ENCODE results near the gene ATMIN.
A peak's percentile ranks its signal among the peaks of the same experiment; 100 is the strongest.

ATMIN gene, protein sequence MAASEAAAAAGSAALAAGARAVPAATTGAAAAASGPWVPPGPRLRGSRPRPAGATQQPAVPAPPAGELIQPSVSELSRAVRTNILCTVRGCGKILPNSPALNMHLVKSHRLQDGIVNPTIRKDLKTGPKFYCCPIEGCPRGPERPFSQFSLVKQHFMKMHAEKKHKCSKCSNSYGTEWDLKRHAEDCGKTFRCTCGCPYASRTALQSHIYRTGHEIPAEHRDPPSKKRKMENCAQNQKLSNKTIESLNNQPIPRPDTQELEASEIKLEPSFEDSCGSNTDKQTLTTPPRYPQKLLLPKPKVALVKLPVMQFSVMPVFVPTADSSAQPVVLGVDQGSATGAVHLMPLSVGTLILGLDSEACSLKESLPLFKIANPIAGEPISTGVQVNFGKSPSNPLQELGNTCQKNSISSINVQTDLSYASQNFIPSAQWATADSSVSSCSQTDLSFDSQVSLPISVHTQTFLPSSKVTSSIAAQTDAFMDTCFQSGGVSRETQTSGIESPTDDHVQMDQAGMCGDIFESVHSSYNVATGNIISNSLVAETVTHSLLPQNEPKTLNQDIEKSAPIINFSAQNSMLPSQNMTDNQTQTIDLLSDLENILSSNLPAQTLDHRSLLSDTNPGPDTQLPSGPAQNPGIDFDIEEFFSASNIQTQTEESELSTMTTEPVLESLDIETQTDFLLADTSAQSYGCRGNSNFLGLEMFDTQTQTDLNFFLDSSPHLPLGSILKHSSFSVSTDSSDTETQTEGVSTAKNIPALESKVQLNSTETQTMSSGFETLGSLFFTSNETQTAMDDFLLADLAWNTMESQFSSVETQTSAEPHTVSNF

DNA sequence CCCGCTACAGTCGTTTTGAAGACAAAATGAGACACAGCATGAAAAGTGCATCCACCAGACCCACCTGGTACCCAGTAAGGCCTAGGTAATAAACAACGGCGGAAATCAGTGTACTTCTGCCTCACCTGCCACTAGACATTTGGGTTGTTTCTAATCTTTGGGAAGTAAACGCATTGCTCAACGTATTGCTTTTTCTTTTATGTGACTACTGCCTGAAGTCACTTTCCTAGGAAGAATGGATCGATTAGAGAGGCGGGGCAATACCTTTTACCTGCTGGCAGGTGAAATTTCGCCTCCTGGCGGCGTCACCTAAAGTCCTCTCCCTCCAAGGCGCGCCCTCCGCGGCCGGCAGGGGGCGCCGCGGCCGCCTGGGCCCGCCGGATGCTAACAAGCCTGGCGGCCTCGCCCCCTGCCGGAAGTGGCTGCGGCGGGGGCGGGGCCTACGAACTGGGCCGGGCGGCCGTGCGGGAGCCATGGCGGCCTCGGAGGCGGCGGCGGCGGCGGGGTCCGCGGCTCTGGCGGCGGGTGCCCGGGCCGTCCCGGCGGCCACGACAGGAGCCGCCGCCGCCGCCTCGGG is at the start of gene ATMIN:
Gene ATMIN, plus strand, starts transcription at position 445 of the 577 bp plus-strand sequence. Its CDS starts 29 bp downstream, at position 474.
- DNase-seq: peak in 49 of 51 donors; percentile 13 to 86 (median 61)

DNA sequence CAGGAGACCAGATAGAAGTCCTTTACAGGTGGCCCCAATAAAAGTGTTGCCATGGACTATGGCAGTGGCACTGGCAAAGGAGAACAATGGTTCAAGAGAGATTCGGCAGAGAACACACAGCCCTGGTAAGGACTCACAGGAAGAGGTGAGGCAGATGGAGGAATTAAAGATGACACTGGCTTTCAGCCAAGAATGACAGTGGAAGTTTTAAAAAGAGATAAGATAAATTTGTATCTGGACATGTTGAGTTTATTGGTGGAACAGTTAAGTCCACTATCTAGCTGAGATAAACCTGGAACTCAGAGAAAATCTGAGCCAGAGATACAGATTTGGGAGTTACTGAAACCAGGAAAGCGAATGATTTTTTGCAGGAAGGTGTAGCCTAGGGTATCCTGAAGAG is 49.1 kb upstream of the ATMIN start:
- no peak for DNase-seq

DNA sequence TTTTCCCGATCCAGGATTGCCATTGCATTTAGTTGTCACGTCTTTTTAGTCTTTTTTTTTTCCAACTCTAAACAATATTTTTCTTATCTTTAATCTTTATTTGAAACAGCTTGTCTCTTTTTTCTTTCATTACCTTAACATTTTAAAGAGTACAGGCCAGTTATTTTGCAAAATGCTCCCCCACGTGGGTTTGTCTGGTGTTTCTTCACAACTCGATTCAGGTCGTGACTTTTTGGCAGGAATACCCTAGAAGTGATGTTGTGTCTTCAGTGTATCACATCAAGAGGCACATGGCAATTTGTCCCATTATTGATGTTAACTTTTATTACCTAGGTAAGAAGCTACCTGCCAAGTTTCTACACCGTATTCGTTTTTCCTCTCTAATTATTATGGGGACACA is 46.9 kb upstream of the ATMIN start:
- no peak for DNase-seq

DNA sequence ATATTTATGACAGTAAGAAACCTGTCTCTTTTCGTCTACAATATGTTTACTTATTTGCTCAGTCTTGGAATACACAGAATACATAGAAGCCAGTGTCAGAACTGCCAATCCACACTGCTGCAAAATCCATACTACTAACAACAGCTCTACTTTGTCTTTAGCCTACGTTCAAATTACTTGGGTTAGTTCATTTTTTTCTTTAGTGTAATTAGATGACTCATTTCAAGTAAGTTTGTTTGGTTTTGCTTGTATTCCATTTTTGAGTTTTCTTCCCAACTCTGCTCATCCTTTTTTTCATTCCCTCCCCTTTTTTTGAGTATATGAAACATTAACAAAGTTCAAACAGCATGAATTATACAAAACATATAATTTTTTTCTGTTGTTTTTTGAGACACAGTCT is 45.8 kb upstream of the ATMIN start:
- no peak for DNase-seq

DNA sequence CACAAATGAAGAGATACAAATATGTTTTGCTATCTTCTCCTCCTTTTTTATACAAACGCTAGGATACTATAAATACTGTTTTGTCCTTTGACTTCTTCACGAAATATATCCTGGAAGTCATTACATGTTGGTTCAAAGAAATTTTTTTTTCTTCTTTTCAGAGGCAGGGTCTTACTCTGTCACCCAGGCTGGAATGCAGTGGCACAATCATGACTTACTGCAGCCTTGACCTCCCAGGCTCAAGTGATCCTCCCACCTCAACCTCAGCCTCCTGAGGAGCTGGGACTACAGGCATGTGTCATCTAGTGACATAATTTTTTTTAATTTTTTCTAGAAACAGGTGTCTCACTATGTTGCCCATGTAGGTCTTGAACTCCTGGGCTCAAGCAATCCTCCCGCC is 45.1 kb upstream of the ATMIN start:
- no peak for DNase-seq

DNA sequence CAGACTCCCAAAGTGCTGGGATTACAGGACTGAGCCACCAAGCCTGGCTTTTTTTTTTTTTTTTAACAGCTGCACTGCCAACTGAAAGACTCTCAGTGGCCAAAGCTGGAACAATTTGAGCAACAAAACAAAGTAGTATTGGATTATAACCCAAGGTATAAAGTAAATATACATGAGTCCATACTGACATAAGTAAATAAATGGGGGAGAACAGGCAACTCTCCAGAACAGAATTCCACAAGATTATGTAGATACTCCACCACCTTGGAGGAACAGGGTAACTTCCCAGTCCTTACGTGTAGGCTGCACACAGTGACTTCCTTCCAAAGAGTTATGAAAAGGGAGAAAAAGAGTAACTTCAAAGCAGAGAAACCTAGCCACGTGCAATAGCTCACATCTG is 44.7 kb upstream of the ATMIN start:
- DNase-seq: no peak

DNA sequence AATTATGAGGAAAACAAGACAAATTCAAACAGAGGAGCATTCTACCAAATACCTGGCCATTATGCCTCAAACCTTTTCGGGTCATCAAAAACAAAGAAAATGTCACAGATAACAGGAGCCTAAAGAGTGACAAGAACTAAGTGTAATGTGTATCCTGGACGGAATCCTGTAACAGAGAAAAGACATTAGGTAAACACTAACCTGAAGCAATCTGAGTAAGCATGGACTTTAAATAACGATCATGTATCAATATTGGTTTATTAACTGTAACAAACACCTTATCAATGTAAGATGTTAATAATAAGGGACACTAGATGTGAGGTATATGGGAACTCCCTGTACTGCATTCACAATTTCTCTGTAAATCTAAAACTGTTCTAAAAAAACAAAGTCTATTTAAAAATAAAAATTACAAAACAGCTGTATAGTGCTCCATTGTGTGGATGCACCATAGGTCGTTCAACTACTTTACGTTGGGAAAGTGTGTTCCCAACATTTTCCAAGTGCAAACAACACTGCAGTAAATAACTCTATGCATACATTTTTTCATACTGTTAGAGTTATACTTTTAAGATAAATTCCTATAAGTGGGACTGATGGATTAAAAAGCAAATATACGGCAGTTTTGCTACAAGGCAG is 43.7 kb upstream of the ATMIN start:
- DNase-seq: no peak

DNA sequence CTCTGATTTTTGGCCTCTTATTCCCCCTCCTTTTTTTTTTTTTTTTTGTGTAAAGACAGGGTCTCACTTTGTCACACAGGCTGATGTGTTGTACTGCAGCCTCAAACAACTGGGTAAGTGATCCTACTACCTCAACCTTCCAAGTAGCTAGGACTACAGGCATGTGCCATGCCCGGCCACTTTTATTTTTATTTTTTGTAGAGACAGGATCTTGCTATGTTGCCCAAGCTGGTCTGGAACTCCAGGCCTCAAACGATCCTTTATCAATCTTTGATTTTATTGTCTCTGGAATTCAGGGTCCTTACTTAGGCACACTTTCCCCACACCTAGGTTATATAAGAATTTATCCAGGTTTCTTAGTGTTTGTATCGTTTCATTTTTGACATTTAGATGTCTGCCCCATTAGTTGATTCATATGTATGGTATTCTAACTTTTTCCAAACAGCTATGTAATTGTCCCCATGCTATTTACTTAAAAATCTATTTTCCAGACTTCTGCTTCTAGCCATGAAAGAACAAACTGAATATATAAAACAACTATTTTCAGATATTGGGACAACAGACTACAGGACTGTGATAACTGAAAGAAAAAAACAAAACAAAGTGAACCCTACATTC is 42.9 kb upstream of the ATMIN start:
- no peak for DNase-seq

DNA sequence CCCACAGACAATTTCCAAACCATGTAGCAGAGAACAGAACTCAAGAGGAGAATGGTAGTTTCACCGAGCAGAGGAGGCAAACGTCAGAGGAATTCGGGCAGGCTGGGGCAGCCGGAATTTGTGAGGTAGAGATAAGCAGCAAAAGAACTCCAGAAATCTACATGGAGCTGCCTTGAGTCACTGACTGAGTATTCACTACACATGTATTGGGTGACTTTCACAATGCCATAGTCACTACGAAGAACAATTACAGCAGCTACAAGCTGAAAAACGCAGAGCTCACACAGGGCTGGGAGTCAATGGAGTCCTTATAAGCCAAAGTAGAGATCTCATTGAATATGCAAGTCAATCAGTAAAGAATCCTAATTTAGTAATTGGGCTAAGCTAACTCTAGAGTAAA is 42.3 kb upstream of the ATMIN start:
- DNase-seq: peak in 3 of 51 donors; percentile 4 to 50 (median 18)

DNA sequence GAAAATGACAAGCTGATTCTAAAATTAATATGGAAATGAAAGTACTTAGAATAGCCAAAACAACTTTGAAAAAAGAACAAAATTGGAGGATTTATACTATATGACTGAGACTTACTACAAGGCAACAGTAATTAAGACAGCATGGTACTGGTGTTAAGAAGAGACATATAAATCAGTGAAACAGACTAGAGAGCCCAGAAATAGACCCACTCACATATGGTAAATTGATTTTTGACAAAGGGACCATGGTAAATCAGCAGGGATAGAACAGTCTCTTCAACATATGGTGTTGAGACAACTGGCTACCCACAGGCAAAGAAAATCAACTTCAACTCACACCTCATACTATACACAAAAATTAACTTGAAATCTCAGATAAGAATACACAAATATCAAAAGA is 41.8 kb upstream of the ATMIN start:
- DNase-seq: no peak

DNA sequence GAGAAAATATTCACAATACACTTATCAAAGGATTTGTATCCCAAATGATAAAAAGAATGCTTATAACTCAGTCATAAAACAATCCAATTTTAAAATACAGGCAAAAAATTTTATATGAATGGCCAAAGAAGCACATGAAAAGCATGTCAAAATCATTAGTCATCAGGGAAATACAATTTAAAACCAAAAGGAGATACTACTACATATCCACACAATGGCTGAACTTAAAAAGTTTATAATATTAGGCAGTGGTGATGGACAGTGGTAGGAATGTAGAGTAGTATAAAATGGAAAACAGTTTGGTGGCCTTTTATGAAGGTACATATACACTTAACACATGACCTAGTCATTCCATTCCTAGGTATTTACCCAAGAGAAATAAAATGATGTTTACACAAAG is 41.2 kb upstream of the ATMIN start:
- no peak for DNase-seq

DNA sequence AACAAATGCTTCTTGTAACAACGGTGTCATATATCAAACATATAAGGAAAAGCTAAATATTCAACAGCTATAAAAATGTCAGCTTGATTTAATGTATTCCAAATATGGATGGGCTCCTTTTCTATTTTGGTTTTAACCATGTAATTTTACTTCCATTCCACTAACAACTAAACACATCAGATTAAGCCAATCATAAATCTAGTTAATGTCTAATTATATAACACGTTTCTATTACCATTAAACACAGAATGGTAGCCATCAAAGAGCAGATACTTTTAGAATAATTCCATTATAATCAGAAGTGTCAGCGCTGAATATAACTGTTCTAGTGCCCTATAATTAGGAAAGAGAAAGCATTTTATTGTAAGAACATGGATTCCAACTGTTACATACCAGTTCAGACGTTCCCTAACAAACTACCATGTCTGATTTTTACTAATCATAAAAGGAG is 38.9 kb upstream of the ATMIN start:
- no peak for DNase-seq

DNA sequence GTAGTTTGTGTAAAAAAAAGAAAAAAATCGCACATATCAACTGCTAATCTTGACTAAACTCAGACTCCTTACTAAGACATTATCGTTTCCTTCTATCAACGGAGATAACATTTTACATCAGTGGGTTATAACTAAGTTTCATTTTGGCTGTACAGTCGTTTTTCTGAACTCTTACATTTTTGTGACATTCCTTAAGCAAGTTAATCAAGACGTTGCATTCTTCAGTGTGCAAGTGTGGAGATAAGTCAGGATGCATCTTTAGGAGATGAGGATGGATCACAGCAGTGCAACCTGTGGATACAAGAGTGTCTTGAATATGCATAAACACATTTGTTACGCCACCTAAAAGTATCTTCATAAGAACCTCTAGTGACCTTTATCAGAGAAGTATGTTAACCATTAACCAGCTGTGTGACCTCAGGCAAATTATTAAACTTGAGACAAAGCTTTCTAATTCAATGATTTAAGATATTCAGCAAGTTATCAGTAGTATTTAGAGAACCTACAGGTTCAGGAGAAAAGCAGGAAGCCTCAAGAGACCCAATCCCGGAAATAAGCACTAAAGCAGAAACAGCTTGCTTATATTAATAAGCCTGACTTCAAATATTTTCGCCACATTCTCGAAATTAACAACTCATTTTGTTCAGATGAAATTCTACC is 38.4 kb upstream of the ATMIN start:
- no peak for DNase-seq

DNA sequence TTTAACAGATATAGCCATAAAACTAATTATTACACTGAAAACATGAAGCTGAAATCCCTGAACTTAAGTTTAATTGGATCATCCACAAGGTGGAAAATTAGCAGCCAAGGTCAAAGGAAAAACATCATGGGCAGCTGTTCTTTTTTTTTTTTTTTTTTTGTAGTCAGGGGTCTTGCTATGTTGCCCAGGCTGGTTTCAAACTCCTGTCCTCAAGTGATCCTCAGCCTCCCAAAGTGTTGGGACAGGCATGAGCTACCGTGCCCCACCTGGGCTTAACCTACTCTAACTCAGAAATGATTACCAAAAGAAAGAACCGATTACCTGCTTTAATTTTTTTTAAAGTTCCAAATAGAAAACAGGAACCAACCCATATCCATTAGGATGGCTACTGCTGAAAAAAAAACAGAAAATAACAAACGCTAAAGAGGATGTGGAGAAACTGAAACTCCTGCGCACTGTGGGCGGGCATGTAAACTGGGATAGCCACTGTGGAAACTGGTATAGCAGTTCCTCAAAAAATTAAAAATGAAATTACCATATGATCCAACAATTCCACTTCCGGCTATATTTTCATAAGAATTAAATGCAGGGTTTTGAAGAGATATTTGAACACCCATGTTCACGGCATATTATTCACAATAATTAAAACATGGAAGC is 37.5 kb upstream of the ATMIN start:
- no peak for DNase-seq

DNA sequence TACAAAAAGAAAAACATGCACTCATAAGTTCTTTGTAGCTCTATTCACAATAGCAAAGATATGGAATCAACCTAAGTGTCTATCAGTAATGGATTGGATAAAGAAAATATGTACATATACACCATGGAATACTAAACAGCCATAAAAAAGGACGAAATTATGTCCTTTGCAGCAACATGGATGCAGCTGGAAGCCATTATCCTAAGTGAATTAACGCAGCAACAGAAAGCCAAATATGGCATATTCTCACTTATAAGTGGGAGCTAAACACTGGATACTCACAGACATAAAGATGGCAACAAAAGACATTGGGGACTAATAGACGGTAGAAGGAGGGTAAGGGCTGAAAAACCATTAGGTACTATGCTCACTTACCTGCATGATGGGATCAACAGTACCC is 34.8 kb upstream of the ATMIN start:
- DNase-seq: no peak

DNA sequence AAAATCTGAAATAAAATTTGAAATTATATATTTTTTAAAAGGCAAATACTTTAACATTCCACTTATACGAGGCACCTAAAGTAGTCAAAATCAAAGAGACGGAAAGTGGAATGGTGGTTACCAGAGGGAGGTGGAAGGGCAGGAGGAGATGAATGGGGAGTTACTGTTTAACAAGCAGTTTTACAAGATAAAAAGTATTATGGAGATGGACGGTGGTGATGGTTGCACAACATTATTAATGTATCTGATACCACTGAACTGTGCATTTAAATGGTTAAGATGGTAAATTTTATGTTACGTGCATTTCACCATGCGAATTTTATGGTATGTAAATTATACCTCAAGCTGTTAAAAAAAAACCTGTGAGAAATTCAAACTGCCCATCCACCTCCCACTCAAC is 34.3 kb upstream of the ATMIN start:
- no peak for DNase-seq

DNA sequence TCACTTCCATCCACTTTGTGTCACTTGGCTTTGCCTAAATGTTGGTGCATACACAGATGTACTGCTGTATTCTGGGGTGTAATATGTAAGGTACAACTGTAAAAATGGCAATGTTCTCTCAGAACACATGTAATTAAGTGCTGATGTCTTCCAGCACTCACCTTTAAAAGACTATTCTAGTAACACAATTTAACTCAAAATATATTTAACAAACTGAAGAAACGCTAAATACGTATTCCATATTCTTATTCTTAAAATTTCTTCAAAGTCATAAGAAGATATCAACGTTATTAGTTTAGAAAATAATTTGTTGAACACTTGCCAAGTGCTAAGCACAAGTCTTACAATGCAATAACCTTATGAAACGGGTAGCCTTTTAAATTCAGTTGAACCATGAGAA is 32.6 kb upstream of the ATMIN start:
- DNase-seq: no peak

DNA sequence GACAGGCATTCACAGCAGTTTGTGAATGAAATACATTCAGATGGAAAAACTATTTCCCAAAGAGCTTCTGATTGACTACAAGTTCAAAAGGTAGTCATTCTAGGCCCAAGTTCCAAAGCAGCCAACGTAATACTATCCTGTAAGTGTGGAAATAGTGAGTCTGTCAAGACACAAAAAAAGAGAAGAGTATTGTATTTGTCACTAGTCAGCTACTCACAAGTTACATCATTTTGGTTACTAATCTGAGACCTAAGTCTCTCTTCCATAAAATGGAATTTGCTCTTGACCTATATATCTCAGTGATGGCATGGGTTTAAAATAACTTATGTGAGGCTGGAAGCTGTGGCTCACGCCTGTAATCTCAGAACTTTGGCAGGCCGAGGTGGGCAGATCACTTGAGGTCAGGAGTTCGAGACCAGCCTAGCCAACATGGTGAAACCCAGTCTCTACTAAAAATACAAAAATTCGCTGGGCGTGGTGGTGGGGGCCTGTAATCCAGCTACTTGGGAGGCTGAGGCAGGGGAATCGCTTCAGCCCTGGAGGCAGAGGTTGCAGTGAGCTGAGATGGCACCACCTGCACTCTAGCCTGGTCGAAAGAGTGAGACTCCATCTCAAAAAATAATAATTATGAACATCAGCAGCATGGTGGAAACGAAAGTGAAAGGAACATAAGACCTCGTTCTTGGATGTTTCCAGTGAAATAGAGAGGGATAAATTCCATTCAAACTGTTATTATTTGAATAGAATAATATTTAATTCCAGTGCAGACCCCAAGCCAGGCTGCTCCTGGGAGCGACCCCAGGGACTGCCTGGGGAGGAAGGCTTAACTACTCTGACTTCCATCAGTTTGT is 31.8 kb upstream of the ATMIN start:
- DNase-seq: no peak

DNA sequence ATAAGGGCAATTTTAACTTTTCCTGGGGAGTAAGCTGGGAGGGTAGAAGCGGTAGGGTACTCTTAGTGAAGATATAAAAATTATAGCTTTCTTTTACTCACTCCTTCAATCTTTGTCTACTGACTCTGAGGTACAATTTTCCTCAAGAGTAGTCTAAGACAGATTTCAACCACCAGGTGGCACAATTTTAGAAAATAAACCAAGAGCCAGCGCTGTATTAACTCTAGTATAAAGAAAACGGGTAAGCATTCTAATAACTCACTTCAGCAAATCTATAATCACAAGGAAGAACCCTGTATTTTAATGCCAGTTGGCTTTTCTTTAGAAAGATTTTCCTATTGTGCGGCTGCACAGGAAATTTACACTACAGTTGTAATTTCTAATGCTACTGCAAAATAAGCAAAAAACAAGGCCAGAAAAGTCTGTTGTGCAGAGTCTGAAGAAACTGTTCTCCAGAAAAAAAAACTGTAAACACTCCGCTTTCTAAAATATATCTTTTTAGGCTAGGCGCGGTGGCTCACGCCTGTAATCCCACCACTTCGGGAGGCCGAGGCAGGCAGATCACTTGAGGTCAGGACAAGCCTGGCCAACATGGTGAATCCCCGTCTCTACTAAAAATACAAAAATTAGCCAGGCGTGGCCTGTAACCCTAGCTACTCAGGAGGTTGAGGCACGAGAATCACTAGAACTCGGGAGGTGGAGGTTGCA is 30.8 kb upstream of the ATMIN start:
- peak in 6 of 51 donors; percentile 4 to 79 (median 25) for DNase-seq
